ENCODE results near the gene GMNC.

Gene GMNC

DNA sequence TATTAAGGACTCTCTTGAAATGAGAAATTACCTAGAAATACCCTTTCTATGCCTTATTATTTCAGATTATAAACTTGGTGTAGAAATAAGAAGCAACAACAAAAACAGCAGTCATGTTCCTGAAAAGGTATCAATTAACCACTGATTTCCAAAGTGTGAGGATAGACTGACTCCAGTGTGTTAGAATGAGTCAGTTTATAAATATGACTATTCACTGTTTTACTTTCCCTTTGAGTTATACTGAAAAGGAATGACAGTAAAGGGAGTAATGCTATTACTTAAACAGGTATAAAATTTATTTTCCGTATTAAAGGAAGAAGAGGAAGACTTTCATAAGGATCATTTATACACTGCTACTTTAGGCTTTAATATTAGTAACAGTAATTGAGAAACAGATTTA lies 12.9 kb downstream of the GMNC start:
- no peak for DNase-seq (ENCODE audit: low read depth, low spot score)

DNA sequence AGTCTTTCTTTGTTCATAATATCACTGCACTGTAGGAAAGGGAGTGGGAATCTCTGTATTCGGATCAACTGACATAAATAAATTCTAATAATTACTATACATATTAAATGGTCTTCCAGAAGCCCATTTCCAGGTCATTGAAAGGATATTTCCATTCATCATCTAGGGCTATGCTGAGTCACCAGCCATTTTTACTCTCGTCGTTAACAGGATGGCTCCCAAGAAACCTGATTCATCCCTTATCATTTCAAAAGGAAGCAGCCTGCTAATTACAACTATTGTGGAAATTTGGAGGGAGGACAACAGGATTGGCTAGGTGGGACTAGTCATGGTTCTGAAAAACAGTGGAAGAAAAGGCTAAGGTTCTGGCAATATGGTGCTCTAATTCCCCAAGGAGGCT lies 13.6 kb downstream of the GMNC start:
- DNase-seq (ENCODE audit: low read depth, low spot score) = no peak

DNA sequence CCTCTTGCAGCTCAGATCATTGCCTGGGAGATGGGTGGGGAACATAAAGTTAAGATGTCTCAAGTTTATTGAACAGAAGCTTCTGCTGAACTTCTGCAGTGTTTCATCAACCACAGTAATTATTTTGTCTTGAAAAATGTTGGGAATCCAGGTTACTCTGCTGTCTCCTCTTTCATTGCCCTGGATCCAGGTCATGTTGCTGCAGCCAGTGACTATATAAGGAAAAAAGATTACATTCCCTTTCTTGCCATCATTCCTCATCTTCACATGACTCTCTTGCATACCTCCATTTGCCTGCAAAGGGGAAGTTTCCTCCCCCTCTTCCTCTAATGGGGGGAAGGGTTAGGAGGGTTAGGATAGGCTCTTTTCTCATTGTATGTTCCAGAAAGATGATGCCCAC lies 15.1 kb downstream of the GMNC start:
- no peak for DNase-seq (ENCODE audit: low read depth, low spot score)

DNA sequence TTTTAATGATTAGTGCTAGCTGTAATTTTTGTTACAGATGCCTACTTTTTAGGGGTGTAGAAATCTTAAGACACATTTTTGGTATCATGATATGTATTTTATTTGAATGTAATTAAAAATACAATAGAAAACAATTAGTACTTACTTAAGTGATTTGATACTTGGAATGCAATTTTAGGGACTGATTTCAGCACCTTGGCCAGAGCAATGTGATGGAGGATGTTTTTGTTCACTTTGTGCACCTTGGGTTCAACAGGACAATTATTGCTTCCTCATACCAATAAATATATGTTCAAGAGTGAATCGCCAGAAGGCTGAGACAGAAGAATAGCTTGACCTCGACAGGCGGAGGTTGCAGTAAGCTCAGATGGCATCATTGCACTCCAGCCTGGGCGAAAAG lies 22.3 kb downstream of the GMNC start:
- no peak for DNase-seq (ENCODE audit: low read depth, low spot score)

DNA sequence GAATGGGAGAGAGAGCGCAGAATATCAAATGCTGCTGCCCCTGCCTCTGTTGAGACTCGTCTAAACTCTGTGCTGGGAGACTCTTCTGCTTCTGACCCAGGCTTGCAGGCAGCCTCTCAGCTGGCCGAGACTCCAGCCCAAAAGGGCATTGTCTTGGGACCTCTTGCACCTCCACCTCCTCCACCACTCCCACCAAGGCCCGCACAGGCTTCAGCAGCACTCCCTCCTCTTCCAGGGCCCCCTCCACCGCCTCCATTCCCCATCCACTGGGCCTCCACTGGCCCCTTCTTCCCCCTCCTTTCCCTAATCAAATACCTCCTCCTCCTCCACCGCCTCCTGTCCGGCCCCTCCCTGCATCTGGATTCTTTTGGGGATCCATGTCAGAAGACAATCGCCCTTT lies 31.3 kb downstream of the GMNC start:
- no peak for DNase-seq (ENCODE audit: low read depth, low spot score)

DNA sequence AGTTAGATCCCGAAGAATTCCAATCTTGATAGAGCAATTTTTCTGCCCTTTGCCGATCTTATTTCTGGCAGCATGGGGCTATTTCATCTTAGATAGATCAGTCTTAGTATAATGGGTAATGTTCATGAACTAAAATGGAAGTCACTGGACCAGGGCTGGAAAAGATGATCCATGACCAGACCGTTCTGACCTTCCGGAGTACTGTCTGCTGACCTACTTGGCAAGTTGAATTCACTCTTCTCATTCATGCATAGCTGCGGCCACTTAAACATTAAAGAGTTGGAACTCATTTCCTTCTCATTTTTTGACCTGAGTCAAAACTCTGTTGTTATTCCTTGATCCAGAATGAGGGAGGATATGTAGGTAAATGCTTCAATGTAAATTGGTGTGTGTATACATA lies 32.5 kb downstream of the GMNC start:
- no peak for DNase-seq (ENCODE audit: low read depth, low spot score)

DNA sequence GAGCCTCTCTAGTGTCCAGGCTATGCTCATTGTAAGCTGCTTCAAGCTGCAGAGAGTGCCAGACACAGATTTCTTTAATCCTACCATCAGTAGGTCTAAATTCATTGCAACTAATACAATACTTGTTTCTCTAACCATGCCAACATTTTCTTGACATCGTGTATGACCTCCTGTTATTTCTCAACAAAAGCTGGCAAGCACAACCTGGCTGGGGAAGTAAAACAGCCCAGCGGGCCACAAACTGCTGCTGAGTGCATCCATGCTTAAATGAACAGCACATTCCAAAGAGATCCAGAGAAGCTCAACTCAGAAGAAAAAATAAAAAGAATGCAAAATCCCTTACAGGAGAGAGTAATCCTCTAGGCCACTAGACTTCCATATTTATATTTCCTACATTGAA lies 36.5 kb downstream of the GMNC start:
- DNase-seq (ENCODE audit: low read depth, low spot score) = no peak

DNA sequence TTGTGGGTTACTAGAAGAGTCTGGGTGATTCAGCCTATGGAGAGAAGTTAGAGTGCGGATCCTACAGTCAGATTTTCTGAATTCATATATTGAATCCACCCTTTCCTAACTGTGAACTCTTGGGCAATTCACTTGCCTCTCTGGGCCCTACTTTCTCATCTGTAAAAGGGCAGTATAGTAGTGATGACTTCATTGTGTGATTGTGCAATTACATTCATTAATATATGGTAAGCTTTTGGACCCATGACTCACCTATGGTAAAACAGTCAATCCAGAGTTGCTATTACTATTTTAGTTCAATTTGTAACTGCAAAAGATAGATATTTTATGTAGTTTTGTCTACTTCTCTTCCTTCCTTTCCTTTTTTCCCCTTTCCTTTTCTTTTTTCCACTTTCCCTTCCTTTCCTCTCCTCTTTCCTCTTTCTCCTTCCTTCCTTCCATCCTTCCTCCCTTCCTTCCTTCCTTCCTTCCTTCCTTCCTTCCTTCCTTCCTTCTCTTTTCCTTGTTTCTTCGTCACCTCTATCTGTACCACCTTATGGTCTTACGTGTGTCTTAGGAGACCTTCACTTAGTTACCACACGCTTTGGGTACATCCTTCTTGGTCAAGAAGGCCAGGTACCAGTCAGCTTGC lies 37.0 kb downstream of the GMNC start:
- no peak for DNase-seq (ENCODE audit: low read depth, low spot score)

DNA sequence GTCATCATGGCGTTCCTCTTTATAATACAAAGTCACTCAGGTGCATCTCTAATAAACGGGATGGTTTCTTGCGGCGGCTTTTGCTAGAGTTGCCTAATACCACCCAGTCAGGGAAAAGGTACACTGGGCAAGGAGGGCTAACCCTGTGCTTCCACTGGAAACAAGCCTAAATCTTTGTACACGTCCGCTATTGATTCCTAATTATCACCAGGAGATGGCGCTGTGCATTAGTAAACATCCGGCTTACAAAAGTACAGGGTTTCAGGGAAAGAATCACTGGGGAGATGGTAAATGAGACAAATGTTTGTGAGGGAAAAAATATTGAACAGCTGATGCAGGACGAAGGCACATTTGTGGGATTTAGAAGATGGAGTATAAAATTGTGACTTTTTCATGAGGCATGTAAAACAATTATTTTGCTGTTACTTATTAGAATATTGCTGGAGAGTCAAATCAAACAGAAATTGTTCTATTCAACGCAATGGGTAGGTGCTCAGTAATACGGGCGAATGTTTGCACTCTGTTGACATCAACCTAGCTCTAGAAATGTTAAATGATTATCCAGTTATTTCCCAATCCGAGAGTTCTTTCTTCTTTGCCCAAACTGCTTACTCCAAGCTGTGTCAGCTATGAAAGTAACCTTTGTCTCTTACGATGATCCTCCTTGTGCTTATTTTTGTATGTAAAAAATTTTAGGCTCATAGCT lies 50.6 kb downstream of the GMNC start:
- peak; percentile 15 for DNase-seq (ENCODE audit: low read depth, low spot score)

DNA sequence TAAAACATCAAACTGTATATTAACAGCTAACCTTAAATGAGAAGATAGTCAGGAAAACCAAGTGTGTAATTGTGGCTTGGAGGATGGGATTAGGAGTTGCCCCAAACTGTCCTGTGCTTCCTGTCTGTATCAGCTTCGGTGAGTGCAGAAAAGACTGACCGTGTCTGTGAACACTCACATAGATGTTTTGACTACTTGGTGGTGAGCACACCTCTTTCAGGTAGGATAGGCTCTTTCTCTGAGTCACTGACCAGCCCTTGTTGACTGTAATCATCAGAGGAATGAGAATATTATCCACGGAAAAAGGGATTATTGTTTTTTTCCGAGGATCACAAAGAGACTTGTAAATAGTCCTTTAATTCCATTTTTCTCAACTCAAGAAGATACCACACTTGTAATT lies 51.5 kb downstream of the GMNC start:
- no peak for DNase-seq (ENCODE audit: low read depth, low spot score)

DNA sequence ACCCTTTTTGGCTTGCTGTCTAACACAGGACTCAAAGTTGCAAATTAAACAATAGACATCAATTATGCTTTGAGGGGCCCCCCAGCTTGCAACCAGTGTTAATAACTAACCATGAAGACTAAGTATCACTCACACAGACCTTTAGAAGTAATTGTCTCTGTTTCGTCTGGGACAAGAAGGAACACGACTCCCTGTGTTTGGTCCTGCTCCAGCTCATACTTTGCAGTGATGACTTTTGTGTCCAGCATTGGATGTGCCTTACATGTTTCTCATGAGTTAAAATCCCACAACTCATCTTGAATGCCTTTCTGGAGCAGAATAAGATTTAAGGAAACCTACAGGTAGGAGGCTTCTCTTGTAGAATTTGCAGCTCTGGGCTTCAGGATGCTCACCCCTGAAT lies 53.1 kb downstream of the GMNC start:
- DNase-seq (ENCODE audit: low read depth, low spot score) = no peak

DNA sequence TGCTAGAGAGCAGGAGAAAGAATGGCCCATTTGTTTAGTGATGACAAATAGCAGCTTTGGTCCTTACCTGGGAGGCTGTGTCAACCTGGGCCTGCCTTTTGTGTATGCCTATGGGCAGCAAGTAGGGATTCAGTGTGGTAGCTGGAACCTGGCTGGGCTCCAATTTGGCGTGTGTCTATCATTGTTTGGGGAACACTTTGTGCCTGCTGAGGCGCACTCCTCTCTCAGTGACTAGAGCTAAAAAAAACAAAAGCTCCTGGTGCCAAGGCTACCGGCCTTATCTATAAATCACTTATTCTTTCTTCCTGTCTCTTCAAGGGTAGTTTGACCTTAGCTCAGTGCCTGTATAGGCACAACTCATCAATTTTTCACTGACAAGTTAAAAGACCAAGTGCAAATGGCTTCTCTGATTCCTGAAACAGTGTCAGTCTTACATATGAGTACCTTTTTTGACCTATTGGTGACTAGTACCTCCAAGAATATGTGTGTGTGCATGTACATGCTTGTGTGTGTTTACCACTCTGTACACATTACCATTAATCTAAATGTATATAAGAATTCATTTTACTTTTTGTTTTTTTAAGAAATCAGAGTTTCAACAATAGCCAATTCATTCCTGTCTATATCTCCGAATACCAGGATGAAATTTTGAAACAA lies 54.6 kb downstream of the GMNC start:
- no peak for DNase-seq (ENCODE audit: low read depth, low spot score)
